CD4-positive, alpha-beta T cell treated with Interleukin-6 at 100 ng/mL for 8 hours (primary cell): Measurements from ENCODE around the gene LRIF1.
A peak's percentile ranks its signal among the peaks of the same experiment; 100 is the strongest.
"Not testable (repeated sequence)": the region's sequence is repeated elsewhere in the genome, so short reads cannot be mapped to it uniquely, and the experiment has no call there.

Experiments used
- DNase-seq: peaks from one replicate; pipeline ENCODE4 v3.0.0-alpha.2; 2020; ENCODE audit warnings: mixed read lengths, low spot score

LRIF1 gene, protein sequence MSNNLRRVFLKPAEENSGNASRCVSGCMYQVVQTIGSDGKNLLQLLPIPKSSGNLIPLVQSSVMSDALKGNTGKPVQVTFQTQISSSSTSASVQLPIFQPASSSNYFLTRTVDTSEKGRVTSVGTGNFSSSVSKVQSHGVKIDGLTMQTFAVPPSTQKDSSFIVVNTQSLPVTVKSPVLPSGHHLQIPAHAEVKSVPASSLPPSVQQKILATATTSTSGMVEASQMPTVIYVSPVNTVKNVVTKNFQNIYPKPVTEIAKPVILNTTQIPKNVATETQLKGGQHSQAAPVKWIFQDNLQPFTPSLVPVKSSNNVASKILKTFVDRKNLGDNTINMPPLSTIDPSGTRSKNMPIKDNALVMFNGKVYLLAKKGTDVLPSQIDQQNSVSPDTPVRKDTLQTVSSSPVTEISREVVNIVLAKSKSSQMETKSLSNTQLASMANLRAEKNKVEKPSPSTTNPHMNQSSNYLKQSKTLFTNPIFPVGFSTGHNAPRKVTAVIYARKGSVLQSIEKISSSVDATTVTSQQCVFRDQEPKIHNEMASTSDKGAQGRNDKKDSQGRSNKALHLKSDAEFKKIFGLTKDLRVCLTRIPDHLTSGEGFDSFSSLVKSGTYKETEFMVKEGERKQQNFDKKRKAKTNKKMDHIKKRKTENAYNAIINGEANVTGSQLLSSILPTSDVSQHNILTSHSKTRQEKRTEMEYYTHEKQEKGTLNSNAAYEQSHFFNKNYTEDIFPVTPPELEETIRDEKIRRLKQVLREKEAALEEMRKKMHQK

DNA sequence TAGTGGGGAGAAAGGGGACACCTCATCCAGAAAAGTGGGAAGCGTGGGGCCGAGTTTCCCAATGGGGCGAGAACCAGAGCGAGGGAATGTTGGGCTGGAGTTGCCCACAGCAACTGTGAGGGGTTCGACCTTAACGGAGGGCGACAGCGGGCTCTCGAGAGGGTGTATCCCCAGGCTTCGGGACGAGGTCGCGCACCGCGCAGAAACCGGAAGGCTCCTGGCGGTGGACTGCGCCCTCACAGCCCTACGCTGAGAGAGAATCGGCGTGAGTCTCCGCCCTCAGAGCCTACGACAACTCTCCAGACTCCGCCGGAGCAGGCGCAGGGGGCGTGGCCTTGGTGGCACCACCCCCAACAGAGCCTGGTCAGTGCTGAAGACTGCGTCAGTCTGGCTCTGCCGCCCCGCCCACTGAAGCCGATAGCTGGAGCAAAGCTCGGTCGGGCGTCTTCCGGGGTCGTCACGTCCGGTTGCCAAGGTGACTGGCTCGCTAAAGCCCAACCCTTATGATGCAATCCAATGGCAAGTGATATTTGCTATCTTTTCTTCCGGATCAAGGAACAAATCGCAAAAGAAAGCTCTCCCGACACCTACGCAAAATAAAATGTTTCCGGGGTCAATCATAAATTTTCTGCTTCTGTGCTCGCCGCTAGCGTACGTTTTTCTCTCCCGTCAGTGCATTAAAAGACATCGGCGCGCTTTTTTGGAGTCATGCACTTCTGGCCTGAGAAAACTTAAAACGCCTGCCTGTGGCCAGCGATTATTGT, at the start of gene LRIF1:
TSS of gene LRIF1 (minus strand) at position 232 of the 764 bp plus-strand sequence. CDS start 234 bp downstream, outside the sequence.
- peak; percentile 100 for DNase-seq

DNA sequence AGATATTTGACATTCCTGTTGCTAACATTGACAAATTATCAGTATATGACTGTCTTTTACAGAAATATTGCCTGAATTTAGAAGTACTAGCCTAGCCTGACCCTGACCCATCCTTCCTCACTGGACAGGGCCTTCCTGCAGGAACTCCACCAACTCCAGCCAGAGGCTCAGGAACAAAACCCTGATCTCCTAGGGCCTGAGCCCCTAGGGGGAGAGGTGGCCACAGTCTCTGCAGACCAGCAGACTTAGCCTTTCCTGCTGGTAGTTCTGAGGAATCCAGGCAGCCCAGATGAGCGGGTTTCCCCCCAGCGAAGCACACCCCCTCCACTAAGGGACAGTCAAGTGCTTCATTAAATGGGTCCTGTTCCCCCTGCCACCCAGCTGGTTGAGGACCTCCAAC, 44.3 kb upstream of the LRIF1 start:
- no peak for DNase-seq

DNA sequence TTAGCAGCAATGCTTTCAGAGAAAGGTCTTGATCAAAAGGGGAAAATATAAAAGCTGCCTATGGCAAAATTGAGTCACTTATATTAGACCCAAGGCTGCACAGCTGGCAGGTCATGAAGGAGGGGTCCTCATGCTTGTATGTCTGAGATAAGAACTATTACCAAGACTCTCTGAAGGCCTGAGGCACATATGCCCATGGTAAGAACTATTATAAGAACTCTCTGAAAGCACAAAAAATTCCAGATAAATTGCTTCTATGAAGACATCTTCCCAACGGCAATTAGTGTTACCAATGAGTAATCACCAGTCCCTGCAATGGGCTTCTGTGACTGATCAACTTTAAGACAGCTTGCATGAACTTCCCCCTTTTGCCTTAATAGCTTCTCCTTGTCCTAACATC, 42.8 kb upstream of the LRIF1 start:
- DNase-seq: no peak

GRCh38 chr1:110999607-111000006, 35.9 kb upstream of the LRIF1 start:
- not testable (repeated sequence) for DNase-seq

GRCh38 chr1:110992329-110992728, 28.6 kb upstream of the LRIF1 start:
- DNase-seq: peak; percentile 8

DNA sequence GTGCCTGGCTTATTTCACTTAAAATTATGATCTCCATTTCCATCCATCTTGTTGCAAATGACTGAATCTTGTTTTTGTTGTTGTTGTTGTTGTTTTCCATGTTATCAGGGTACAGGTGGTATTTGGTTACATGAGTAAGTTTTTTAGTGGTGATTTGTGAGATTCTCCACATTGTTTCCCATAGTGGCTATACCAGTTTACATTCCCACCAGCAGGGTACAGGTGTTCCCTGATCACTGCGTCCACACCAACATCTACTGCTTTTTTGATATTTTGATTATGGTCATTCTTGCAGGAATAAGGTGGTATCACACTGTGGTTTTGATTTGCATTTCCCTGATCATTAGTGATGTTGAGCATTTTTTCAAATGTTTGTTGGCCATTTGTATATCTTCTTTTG, 27.6 kb upstream of the LRIF1 start:
- not testable (repeated sequence) for DNase-seq

DNA sequence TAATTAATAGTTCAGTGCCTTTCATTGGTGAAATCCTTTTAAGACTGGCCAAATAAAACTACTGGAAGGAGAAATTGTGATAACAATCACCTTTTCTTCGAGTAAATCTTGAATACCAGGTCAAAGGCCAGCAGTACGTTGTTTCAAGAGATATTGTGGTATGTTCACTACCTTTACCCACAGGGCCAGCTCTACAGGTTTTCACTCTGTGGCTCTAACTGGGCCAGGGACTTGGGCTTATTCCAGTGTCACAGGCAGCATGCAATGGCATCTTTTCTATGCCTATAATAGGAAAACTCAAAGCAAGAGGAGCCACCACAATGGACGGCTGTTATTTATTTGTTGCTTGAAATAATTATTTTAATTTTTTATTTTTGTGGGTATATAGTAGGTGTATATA, 26.8 kb upstream of the LRIF1 start:
- DNase-seq: no peak

DNA sequence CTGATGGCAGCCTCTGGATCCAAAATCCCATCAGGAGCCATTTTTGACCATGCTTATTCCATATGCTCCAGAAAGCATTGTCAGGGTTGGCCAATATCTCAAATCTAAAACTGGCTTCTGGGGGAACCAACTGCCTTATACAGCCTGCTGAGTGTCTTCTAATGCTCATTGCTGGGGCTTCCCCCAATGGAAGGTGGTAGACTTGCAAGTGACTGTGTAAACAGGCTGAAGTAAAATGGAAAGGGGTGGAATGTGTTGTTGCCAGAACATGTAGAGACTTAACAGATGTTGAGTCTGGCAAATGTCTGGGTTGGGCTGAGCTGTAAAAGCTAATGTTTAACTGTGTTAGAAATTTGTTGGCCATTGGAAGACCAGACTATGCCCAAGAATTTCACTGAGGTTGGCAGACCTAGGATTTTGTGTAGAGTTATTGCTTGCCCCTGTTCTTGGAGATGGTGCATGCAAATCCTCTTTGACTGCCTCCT, 22.7 kb upstream of the LRIF1 start:
- DNase-seq: no peak

DNA sequence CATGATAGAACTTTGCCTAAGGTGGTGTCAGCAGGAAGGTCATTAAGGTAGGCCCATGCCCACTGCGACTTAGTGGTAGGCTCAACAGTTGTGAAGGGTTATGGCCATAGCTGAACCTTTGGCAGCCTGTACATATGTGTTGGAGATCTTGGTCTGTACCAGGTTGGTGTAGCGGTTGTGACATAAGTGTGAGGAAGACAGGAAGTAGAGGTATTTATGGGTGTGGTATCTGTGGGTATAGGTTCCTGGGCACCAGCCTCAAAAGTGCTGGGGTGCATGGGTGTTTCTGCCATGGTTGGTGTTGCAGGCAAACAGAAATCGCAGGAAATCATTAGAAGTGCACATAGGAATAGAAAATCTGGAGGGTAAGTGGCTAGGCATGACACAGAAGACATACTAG, 18.6 kb upstream of the LRIF1 start:
- no peak for DNase-seq

GRCh38 chr1:110979154-110979553, 15.4 kb upstream of the LRIF1 start:
- no peak for DNase-seq

DNA sequence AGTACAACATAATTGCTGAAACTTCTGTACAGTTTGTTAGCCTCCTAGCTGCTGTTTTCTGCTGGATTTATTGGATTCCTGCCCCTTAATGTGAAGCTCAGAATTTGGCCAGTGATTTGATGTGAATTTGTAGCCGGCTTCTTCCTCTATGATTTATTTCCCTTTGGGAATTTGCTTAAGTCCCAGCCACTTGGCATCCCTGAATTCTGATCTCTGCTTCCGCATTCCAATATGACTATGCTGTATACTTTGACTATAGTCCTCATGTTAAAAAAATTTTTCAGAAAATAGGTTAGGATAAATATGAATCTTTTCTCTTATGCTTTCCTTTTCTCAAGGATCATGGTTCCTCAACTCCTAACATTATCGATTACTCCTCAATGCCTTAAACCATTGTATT, 12.4 kb upstream of the LRIF1 start:
- DNase-seq: no peak

- DNase-seq: no peak
These were observed 11.5 kb upstream of the LRIF1 start for GRCh38 chr1:110975265-110975664.

- DNase-seq: no peak
These were observed 3.5 kb upstream of the LRIF1 start for GRCh38 chr1:110967256-110967655.

DNA sequence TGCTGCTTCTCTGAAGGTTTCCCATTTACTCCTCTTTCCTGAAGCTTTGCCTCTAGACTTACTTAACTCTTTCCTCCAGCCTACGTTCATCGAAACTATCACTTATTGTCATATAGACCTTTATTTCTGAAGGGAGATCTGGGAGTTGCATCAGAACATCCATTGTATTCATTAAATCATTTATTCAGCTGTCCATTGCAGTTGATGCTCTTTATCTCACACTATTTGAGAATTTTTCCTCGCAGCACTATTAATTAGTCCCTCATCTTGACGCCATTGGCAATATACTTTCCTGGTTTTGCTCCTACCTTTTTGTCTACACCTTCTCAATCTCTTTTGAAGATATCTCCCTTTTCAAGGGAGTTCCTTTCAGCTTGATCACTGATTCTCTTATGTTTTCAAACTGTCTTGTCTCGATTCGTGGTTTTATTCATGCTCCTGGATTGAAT, 757 bp upstream of the LRIF1 start:
- no peak for DNase-seq

DNA sequence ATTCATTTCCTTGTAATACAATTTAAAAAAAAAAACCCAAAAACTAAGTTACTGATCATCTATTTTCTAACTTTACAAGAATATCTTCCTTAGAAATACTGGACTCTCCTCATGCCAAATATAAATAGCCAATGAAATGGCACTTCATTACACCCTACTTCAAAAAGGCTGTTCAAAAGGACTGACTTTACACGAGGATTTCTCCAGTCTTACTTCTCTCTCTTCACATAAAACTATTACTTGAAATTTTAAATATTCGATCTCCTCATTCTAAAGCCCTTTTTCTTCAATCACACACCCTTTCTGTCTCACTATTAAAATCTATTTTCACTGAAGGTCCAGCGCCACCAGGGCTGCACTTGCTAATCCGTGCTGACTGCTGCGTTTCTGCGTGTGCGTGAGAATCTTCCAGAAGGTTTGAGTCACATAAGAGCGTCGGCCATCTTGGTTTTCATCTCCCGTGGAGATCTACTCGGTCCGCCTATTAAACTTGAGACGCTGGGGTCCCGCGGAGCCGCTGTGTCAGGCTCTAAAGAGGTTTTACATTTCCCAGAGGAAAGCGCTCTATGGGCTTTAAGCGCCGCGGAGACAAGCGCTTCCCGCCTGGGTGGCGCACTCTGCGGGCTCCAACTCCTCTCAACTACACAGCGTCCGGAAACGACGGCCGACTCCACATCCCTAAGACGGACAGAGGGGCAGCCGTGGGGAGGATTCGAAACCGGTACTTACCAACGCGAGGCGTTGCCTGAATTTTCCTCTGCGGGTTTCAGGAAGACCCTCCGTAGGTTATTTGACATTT, 631 bp downstream of the LRIF1 start:
- DNase-seq: peak; percentile 48

GRCh38 chr1:110961902-110962301, 1.8 kb downstream of the LRIF1 start:
- no peak for DNase-seq

DNA sequence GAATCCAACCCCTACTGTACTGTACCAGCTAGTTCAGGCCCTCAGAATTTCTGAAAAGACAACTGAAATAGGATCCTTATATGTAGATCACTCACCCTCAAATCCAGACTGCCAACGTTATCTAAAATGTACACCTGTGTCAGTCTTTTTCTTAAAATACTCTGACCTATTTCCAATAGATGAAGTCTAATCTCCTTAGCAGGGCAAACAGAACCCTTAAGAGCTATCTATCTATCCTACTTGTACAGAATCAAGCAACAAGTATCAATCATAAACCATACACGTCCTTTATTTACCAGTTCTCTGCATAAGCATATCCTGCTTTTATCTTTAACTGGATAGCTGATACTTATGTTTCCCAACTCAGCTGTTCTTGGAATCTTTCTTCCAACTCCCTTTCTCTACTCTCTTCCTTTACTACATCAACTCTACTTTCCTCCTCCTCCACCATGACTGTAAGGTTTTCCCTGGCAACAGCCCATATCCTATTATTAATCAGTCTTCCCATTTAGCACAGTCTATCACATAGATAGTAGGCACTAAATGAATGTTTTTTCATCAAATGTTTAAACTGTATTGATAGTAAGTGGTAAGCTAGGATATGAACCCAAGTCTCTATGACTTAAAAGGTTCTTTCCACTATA, 2.8 kb downstream of the LRIF1 start:
- no peak for DNase-seq

- DNase-seq: no peak
These were observed 5.9 kb downstream of the LRIF1 start for GRCh38 chr1:110957798-110958197.

- DNase-seq: no peak
These were observed 7.1 kb downstream of the LRIF1 start for GRCh38 chr1:110956586-110956985.

DNA sequence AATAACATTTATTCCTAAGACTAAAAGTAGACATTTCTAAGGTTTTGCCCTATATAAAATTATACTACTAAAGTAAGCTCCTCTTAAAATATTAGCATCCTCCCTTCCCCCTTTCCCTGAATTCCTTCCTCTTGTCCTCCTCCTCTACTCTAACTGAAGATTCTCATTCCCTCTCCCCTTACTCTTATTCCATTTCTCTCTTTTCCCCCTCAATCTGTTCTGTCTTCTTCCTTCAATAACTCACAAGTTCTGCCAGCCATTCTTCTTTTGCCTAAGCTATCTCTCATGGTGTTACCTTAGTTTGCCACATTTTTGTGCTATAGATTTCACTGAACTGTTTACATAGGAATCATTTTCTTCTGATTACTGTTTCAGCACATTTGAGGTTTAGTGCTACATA, 10.7 kb downstream of the LRIF1 start:
- DNase-seq: no peak

DNA sequence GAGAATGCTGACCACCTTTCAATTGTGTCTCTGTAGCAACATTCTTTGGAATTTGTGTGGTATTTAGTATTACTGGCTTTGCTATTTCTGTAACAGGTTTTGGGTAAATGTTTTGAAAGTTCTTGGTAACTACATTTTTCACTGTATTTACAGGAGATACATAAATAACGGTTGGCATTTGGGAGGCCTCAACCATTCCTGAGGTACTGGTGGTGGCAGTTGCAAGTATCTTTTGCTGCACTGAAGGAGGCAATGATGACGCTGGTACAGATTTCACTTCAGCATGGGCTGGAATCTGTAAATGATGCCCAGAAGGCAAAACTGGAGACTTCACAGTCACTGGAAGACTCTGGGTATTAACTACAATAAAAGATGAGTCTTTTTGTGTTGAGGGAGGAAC, 11.7 kb downstream of the LRIF1 start:
- no peak for DNase-seq
